GM12873 (cell line): ENCODE results near the gene ITGB8.

Experiments used
- TF ChIP-seq, protein P1 (sequence below): IDR thresholded peaks from 2 replicates; pipeline ENCODE4 v1.5.1; 2012; ENCODE audit warnings: low read depth, mild to moderate bottlenecking, moderate library complexity, low read length, control low read depth; ENCODE audit not compliant: insufficient read depth; ENCODE audit errors: missing control alignments

Gene ITGB8

DNA sequence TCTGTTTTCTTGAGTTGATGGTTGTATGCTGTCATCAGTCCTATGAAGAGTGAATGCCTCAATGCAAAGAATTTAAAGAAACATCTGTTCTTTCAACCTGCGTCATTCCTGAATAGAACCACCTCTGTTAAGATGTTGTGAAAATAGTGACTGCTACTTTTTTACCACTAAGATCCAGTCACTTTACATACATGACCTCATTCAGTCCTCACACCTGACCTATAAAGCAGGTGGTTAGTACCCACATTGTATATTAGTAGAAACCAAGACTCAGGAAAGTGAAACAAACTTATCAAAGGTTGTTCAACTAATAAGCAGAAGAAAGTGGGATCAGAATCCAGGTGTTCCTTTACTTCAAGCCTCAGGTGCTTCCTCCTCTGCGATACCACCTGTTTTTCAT lies 64.8 kb downstream of the ITGB8 start:
- TF ChIP-seq, protein P1, sequence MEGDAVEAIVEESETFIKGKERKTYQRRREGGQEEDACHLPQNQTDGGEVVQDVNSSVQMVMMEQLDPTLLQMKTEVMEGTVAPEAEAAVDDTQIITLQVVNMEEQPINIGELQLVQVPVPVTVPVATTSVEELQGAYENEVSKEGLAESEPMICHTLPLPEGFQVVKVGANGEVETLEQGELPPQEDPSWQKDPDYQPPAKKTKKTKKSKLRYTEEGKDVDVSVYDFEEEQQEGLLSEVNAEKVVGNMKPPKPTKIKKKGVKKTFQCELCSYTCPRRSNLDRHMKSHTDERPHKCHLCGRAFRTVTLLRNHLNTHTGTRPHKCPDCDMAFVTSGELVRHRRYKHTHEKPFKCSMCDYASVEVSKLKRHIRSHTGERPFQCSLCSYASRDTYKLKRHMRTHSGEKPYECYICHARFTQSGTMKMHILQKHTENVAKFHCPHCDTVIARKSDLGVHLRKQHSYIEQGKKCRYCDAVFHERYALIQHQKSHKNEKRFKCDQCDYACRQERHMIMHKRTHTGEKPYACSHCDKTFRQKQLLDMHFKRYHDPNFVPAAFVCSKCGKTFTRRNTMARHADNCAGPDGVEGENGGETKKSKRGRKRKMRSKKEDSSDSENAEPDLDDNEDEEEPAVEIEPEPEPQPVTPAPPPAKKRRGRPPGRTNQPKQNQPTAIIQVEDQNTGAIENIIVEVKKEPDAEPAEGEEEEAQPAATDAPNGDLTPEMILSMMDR: no peak

- TF ChIP-seq, protein P1: no peak
Measured at GRCh38 chr7:20399521-20399920, 68.8 kb downstream of the ITGB8 start.

GRCh38 chr7:20401861-20402746 lies 71.4 kb downstream of the ITGB8 start:
- TF ChIP-seq, protein P1: no peak

DNA sequence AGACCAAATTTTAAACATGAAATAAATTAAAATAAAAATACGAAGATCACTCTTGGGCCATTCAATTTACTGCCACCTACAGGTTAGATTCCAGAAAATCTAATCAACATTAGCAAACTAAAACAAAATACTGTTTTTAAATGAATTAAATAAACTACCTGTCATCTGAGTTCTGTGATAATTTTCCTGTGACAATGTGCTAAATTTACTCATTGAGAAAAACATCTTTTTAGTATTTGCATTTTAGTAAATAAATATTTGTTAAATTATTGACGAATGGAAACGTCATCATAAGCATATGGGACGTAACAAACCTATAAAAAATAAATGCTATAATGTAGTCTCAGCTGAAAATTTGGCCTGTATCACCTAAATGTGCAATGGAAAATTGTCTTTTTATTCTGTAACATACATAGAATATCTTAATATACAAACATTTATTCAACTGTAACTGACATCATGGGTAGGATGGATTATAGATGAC lies 72.1 kb downstream of the ITGB8 start:
- TF ChIP-seq, protein P1: peak; percentile 21

DNA sequence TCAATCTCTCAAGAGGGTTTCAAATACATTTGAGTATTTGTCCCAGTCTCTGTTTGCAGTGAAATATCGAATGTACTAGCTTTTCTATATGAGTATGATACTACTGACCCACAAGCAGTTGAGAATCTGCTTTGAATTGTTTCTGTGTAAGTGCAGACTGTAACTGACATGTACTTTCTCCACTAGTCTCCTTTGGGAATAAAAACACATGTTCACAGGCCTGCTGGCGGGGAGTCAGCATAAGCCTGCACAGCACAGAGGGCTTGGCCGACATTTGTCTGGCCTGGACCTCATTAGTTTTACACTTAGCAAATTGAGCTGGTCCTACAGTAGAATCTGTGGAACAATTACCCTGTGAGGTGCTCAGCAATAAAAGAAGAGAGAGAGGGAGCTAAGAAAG lies 72.6 kb downstream of the ITGB8 start:
- TF ChIP-seq, protein P1: no peak

GRCh38 chr7:20404320-20404719 lies 73.6 kb downstream of the ITGB8 start:
- TF ChIP-seq, protein P1: no peak

- TF ChIP-seq, protein P1: no peak
Measured at GRCh38 chr7:20407585-20408466, 77.1 kb downstream of the ITGB8 start.
